Neural progenitor cell (in vitro differentiated cells): ENCODE measurements around the gene IRF8.

Experiments
- EZH2 ChIP-seq: fragments of 200-600 bp; sonication (generic); IDR thresholded peaks from 2 replicates; pipeline ENCODE4 v1.6.1; 2017; ENCODE audit warnings: antibody characterized with exemption, mild to moderate bottlenecking, moderate library complexity
- EZH2phosphoT487 ChIP-seq: fragments of 200-600 bp; sonication (generic); IDR thresholded peaks from 2 replicates; pipeline ENCODE4 v1.6.1; 2017; ENCODE audit warnings: antibody characterized with exemption
- TF ChIP-seq, protein P1 (sequence below): fragments of 200-600 bp; sonication (generic); IDR thresholded peaks from 2 replicates; pipeline ENCODE4 v1.5.1; 2017; ENCODE audit warnings: antibody characterized with exemption, mild to moderate bottlenecking

DNA sequence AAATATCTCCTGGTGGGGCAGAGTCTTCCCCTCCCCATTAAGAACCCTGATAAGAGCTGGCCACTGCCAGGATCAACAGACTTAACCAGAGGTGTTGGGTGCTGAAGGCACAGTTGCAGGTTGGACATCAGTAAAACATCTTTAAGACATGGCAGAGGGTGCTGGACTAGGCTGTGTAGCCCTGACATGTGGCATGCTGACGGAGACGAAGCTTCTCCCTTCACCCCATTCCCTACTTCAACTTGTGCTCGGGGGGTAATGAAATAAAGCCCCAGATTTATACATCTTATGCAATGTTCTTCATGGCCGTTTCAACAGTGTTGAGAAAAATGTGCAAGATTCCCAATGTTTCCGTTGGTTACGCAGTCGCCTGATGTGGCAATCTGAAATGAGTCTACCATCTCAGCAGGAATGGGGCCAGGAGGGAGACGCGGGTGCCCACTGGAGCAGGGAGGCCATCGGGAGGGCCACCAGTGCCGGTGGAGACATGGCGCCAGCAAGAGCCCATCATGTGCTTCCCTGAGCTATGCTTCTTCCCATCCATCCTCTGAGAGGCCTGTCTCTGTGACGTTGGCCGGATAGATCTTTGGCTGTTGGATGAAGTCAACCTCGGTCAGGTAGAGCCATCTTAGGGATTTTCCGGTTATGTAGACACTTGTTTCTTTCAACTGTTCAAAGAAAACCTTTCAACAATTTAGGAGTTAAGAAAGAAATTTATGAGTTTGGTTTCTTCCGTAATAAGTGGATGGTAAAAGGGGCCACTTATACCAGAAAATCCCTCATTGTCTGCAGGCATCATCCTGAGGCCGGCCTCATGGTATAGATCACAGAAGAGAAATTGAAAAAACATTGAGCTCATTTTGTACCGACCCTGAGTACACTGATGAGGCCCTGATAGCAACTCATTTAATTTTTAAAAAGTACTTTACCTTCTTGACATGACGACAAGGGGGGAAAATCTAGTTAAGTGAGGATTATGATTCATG lies 6.4 kb downstream of the IRF8 start:
- TF ChIP-seq, protein P1, sequence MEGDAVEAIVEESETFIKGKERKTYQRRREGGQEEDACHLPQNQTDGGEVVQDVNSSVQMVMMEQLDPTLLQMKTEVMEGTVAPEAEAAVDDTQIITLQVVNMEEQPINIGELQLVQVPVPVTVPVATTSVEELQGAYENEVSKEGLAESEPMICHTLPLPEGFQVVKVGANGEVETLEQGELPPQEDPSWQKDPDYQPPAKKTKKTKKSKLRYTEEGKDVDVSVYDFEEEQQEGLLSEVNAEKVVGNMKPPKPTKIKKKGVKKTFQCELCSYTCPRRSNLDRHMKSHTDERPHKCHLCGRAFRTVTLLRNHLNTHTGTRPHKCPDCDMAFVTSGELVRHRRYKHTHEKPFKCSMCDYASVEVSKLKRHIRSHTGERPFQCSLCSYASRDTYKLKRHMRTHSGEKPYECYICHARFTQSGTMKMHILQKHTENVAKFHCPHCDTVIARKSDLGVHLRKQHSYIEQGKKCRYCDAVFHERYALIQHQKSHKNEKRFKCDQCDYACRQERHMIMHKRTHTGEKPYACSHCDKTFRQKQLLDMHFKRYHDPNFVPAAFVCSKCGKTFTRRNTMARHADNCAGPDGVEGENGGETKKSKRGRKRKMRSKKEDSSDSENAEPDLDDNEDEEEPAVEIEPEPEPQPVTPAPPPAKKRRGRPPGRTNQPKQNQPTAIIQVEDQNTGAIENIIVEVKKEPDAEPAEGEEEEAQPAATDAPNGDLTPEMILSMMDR, result no peak
- TF ChIP-seq EZH2 (no peak), EZH2phosphoT487 (no peak)
